Activated CD8-positive, alpha-beta memory T cell treated with anti-CD3 and anti-CD28 coated beads, Interleukin-2, amount 10 ng/mL, durations not matched to agents 7 days and 5 days (primary cell): ENCODE measurements around the gene SCEL. TPM values are rescaled to one million over a fixed set of nuclear protein-coding genes. Genes with fewer than 3 reads are reported as not detected.
"Not testable (repeated sequence)": the region's sequence is repeated elsewhere in the genome, so short reads cannot be mapped to it uniquely, and the experiment has no call there.

Experiments
- ATAC-seq: fragments of 150-1000 bp; cut with Tn5 transposase; one replicate; pipeline ENCODE4 v1.10.0; 2021; ENCODE audit warnings: moderate library complexity
- CTCF ChIA-PET: fragments of 350-600 bp; sonication (Branson Sonifier 250); formaldehyde crosslinking; loops from one replicate; lab custom pipeline; 2021; ENCODE audit warnings: antibody characterized with exemption; lab: Charles Lee
- DNase-seq: peaks from one replicate; pipeline ENCODE4 v3.0.0-alpha.2; 2020
- H3K27ac Mint-ChIP-seq: one replicate; pipeline ENCODE4 v1.8.0; 2021; ENCODE audit warnings: mild to moderate bottlenecking, mixed read lengths
- H3K27me3 Mint-ChIP-seq: one replicate; pipeline ENCODE4 v1.8.0; 2021; ENCODE audit warnings: mixed read lengths
- H3K36me3 Mint-ChIP-seq: one replicate; pipeline ENCODE4 v1.8.0; 2021; ENCODE audit warnings: mild to moderate bottlenecking, mixed read lengths
- H3K4me1 Mint-ChIP-seq: one replicate; pipeline ENCODE4 v1.8.0; 2021; ENCODE audit warnings: mixed read lengths
- H3K4me3 Mint-ChIP-seq: one replicate; pipeline ENCODE4 v1.8.0; 2021; ENCODE audit warnings: mild to moderate bottlenecking, moderate library complexity, mixed read lengths
- H3K9me3 Mint-ChIP-seq: one replicate; pipeline ENCODE4 v1.8.0; 2022; ENCODE audit warnings: low read depth, mixed read lengths
- total RNA-seq, 2 experiments: library from RNA; stranded (reverse); gene quantifications; one replicate each; pipeline ENCODE4 v1.2.3, GENCODE V29; 2021

The SCEL gene
- total RNA-seq, 2 experiments from 2014 or later = not detected

DNA sequence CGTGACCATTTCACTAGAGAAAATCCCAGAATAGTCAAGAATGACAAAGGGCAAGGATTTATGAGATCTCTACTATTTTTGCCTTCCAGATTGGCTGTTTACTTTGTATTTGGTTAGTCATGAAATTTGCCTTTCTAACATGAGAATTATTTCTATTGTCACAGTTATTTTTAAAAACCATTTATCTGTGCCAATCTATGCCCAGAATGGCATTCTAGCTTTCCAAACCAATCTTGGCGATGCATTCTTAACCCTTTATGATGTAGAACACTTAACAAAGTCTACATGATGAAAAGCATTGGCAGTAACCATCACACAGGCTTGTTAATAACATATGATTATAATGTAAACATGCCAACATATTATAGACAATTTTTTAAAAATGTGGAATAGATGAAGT is 65.2 kb downstream of the SCEL start:
- ATAC-seq = no peak
- H3K4me1 Mint-ChIP-seq = no peaks in the 10 kb centered on the region

GRCh38 chr13:77611068-77611467 is 75.6 kb downstream of the SCEL start:
- no peaks in the 10 kb centered on the region for H3K36me3 Mint-ChIP-seq

More for the DNA sequence above, 65.2 kb downstream of the SCEL start:
- peaks cover 18% of the 10 kb centered on the region for H3K27me3 Mint-ChIP-seq
- no peak overlapping the region for H3K4me3 Mint-ChIP-seq
- CTCF ChIA-PET = no interaction called here
- H3K9me3 Mint-ChIP-seq = no peaks in the 10 kb centered on the region
- H3K36me3 Mint-ChIP-seq = no peaks in the 10 kb centered on the region
- DNase-seq = no peak
- no peak overlapping the region for H3K27ac Mint-ChIP-seq

DNA sequence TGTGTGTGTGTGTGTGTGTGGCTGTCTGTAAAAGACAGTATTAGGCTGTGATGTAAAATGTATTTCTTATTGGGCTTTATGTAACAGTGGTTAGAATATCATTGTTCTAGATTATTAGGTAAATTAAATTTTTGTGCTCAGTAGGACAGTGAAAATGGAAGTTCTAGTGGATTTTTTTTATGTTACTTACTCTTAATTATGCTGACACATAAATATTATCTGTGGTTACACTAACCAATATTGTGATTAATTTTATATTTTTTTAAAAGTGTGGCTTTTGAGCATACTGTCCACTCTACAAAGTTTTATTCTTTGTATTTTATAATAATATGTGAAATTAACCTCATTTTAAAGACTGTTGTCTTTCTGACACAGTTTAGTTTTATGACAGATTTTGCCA is 80.5 kb downstream of the SCEL start:
- DNase-seq (no peak), ATAC-seq (no peak)
- CTCF ChIA-PET = no interaction called here
- Mint-ChIP-seq H3K4me3 (no peak overlapping the region), H3K27ac (no peak overlapping the region), H3K27me3 (peaks cover 27% of the 10 kb centered on the region), H3K4me1 (no peaks in the 10 kb centered on the region), H3K36me3 (no peaks in the 10 kb centered on the region), H3K9me3 (no peaks in the 10 kb centered on the region)

More at GRCh38 chr13:77611068-77611467, 75.6 kb downstream of the SCEL start:
- DNase-seq (no peak), ATAC-seq (no peak)
- Mint-ChIP-seq H3K27me3 (peaks cover 7% of the 10 kb centered on the region), H3K27ac (no peak overlapping the region), H3K4me1 (no peaks in the 10 kb centered on the region), H3K9me3 (no peaks in the 10 kb centered on the region), H3K4me3 (no peak overlapping the region)
- CTCF ChIA-PET = interaction anchor here (1.2 to 1.3 kb wide), 2 partner anchors 14 to 18 kb away, joined by 3 to 5 read pairs; no protein-coding TSS in a partner anchor

DNA sequence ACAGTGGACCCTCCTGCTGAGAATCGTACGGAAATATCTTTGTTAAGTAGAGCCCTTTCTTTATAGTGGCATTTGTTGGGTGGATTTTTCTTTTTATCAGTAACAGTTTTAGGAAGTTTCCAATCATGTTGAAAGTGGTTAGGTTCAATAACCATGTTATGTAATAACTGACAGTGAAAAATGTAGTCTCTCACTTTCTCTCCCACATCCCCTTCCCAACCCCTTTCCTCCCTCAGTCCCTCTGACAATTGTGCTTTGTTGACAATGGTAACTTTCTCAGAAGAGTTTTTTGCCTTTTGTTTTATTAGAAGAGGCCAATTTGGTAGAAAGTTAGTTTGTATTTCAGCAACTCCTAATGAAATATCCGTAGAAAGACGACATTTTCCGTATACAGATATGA is 84.1 kb downstream of the SCEL start:
- H3K4me1 Mint-ChIP-seq = no peaks in the 10 kb centered on the region
- CTCF ChIA-PET = no interaction called here
- no peak overlapping the region for H3K27ac Mint-ChIP-seq
- no peaks in the 10 kb centered on the region for H3K36me3 Mint-ChIP-seq
- no peak for DNase-seq
- H3K9me3 Mint-ChIP-seq = no peaks in the 10 kb centered on the region
- peaks cover 28% of the 10 kb centered on the region for H3K27me3 Mint-ChIP-seq
- H3K4me3 Mint-ChIP-seq = no peak overlapping the region
- no peak for ATAC-seq

DNA sequence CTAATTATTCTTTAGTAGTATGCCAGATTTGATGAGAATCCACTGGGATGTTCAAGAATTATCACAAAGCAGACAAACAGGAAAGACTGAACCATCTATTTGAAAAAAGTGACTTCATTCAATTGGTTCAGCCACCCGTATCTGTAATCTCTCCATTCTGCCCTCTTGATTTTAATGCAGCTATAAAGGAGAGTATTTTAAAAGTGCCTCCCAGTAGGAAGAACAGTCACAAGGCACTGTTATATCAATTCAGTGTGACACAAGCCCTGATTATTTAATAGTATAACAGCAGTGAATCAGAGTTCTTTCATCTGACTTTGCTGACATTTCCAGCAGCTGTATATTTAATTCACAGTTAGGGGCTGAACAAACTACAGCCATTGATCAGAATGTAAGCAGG is 84.6 kb downstream of the SCEL start:
- CTCF ChIA-PET = no interaction called here
- H3K4me1 Mint-ChIP-seq = no peaks in the 10 kb centered on the region

DNA sequence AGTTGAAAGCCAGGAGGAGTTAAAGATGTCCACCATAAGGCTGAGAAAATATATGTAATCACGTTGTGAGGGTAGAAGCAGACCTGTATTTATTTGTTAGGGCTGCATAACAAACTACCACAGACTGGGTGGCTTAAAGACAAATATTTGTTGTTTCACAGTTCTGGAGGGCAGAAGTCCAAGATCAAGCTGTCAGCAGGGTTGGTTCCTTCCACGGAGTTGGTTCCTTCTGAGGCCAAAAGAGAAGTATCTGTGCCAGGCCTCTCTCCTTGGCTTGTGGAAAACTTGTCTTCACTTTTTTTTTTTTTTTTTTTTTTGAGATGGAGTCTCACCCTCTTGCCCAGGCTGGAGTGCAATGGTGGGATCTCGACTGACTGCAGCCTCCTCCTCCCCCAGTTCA is 88.3 kb downstream of the SCEL start:
- Mint-ChIP-seq H3K4me3 (no peak overlapping the region), H3K27ac (no peak overlapping the region), H3K9me3 (no peaks in the 10 kb centered on the region), H3K36me3 (no peaks in the 10 kb centered on the region), H3K27me3 (peaks cover 28% of the 10 kb centered on the region), H3K4me1 (no peaks in the 10 kb centered on the region)
- CTCF ChIA-PET = no interaction called here
- ATAC-seq (no peak), DNase-seq (no peak)

More for the DNA sequence above, 84.6 kb downstream of the SCEL start:
- Mint-ChIP-seq H3K27me3 (peaks cover 28% of the 10 kb centered on the region), H3K9me3 (no peaks in the 10 kb centered on the region), H3K36me3 (no peaks in the 10 kb centered on the region), H3K27ac (no peak overlapping the region), H3K4me3 (no peak overlapping the region)
- ATAC-seq (no peak), DNase-seq (no peak)

GRCh38 chr13:77628170-77628569 is 92.7 kb downstream of the SCEL start:
- Mint-ChIP-seq H3K4me1 (no peaks in the 10 kb centered on the region), H3K27me3 (peaks cover 14% of the 10 kb centered on the region), H3K27ac (no peak overlapping the region), H3K4me3 (no peak overlapping the region), H3K36me3 (no peaks in the 10 kb centered on the region), H3K9me3 (no peaks in the 10 kb centered on the region)
- ATAC-seq (no peak), DNase-seq (no peak)
- CTCF ChIA-PET = no interaction called here

DNA sequence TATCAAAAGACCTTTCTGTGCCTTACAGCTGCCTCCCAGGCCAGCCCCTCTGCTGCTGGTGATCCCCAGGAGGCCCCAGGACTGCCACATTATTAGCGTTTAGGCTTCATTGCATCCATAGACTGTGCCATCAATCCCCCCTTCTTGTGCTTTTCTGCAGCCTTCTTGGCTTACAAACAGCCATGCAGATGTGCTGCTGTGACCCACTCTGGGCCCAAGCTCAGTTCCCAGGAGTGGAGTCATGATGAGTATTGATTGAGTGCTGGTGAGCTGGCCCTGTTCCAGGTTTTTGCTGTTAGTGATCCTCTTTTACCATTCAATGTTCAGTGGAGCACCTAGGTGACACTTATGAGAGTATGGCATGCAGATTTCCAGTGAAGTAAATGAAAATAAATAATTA is 102.1 kb downstream of the SCEL start:
- Mint-ChIP-seq H3K36me3 (no peaks in the 10 kb centered on the region), H3K27ac (no peak overlapping the region), H3K27me3 (no peaks in the 10 kb centered on the region), H3K9me3 (no peaks in the 10 kb centered on the region), H3K4me3 (no peak overlapping the region), H3K4me1 (no peaks in the 10 kb centered on the region)
- ATAC-seq (no peak), DNase-seq (no peak)
- CTCF ChIA-PET = no interaction called here

DNA sequence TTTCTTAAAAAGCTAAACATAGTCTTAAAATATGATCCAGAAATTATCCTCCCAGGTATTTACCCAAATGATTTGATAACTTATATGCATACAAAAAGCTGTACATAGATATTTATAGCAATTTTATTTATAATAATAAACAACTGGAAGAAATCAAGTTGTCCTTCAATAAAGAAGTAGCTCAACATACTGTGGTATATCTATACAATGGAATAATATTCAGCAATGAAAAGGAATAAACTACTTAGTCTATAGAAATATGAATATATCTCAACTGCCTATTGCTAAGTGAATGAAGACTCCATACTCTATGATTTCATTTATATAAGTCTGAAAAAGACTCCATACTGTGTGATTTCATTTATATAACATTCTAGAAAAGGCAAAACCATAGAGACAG is 114.9 kb downstream of the SCEL start:
- no peak for DNase-seq
- CTCF ChIA-PET = no interaction called here
- Mint-ChIP-seq H3K36me3 (no peaks in the 10 kb centered on the region), H3K4me3 (no peak overlapping the region), H3K9me3 (peaks cover 2% of the 10 kb centered on the region), H3K4me1 (no peaks in the 10 kb centered on the region), H3K27me3 (peaks cover 2% of the 10 kb centered on the region), H3K27ac (no peak overlapping the region)
- no peak for ATAC-seq

DNA sequence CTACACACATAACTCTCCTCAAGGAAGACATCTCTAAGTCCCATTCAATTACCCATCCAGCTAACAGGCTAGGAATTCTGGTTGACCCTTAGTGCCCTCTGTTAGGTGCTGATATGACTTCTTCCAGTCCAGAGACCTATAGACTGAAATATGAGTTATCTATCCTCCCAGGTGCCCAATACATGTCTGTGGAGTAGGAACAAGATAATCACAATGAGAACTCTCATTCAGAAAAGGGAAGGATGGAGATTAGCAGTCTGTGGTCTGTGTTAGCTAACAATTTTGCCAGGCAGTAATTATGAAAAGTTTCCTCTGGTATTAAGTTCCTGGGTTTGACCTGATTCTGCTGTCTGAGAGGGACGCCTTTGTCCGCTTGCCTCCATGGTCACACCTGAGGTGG is 117.8 kb downstream of the SCEL start:
- no peak for DNase-seq
- Mint-ChIP-seq H3K9me3 (peaks cover 2% of the 10 kb centered on the region), H3K4me3 (no peak overlapping the region), H3K36me3 (no peaks in the 10 kb centered on the region), H3K27ac (no peak overlapping the region), H3K27me3 (peaks cover 2% of the 10 kb centered on the region), H3K4me1 (no peaks in the 10 kb centered on the region)
- ATAC-seq = no peak
- CTCF ChIA-PET = no interaction called here

- DNase-seq, CTCF ChIA-PET, H3K27me3 Mint-ChIP-seq, ATAC-seq, H3K36me3 Mint-ChIP-seq, H3K27ac Mint-ChIP-seq, H3K4me3 Mint-ChIP-seq, H3K9me3 Mint-ChIP-seq, H3K4me1 Mint-ChIP-seq: not testable (repeated sequence)
These were observed 124.5 kb downstream of the SCEL start for GRCh38 chr13:77660016-77660415.

GRCh38 chr13:77660841-77661250 is 125.3 kb downstream of the SCEL start:
- no peak overlapping the region for H3K4me3 Mint-ChIP-seq
- no peak overlapping the region for H3K27ac Mint-ChIP-seq
- H3K36me3 Mint-ChIP-seq = no peaks in the 10 kb centered on the region
- H3K27me3 Mint-ChIP-seq = peaks cover 2% of the 10 kb centered on the region
- DNase-seq (no peak), ATAC-seq (no peak)
- CTCF ChIA-PET = no interaction called here
- no peaks in the 10 kb centered on the region for H3K4me1 Mint-ChIP-seq
- no peaks in the 10 kb centered on the region for H3K9me3 Mint-ChIP-seq

DNA sequence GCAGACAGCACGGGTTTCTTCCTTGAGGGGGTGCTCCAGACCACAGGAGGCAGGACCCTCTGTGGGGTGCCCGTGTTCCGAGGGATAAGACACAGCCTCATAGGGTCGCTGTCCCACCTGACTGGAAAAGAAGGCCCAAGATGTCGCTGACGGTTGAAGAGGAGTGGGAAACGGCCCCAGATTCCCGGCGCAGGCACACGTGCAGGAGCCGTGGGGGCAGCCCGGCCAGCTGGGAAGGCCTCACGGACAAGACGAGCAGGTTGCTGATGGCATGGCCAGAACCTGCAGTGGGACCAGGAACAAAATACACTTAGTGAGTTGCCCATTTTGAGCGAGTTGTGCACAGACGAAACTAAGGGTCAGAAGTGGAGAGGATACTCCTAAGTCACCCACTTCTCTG is 126.8 kb downstream of the SCEL start:
- H3K36me3 Mint-ChIP-seq, H3K9me3 Mint-ChIP-seq, H3K27ac Mint-ChIP-seq, H3K4me3 Mint-ChIP-seq, H3K4me1 Mint-ChIP-seq, DNase-seq, H3K27me3 Mint-ChIP-seq, ATAC-seq, CTCF ChIA-PET: not testable (repeated sequence)

- H3K4me1 Mint-ChIP-seq, H3K27ac Mint-ChIP-seq, H3K36me3 Mint-ChIP-seq, H3K9me3 Mint-ChIP-seq, H3K4me3 Mint-ChIP-seq, CTCF ChIA-PET, ATAC-seq, DNase-seq, H3K27me3 Mint-ChIP-seq: not testable (repeated sequence)
These were observed 127.3 kb downstream of the SCEL start for GRCh38 chr13:77662831-77663230.

DNA sequence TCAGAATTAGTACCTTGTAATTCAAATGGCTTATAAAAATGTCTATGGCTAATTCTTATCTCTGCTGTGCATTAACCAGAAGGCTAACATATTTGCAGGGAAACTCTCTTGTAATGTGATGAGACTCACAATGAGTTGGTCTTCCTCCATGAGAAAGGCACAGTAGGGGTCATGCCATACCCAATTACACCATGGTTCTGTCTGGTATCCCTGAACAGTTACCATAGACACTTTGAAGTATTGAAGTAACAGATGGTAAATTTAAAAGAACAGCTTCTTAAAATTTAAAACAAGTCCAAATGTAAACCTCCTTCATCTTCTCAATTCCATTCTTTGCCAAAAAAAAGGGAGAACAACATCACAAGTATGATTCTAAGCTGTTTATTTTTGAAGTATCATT is 139.3 kb downstream of the SCEL start:
- DNase-seq = no peak
- Mint-ChIP-seq H3K27ac (no peak overlapping the region), H3K9me3 (no peaks in the 10 kb centered on the region), H3K4me3 (no peak overlapping the region), H3K36me3 (no peaks in the 10 kb centered on the region), H3K4me1 (peaks cover 3% of the 10 kb centered on the region), H3K27me3 (peaks cover 52% of the 10 kb centered on the region)
- ATAC-seq = no peak
- CTCF ChIA-PET = no interaction called here
